ENCODE data around the gene FBXO3.

- no peak for TF ChIP-seq POLR2A (IDR thresholded peaks at IDR 0.05; ENCODE audit: control extremely low read depth in 1 of 2, low read depth in 2 of 2, low read length in 2 of 2)
- TF ChIP-seq, protein P1, sequence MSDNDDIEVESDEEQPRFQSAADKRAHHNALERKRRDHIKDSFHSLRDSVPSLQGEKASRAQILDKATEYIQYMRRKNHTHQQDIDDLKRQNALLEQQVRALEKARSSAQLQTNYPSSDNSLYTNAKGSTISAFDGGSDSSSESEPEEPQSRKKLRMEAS (IDR thresholded peaks at IDR 0.05): no peak
- no peak for TF ChIP-seq BACH1 (IDR thresholded peaks at IDR 0.05; ENCODE audit: low read length)
These were observed 40.3 kb downstream of the FBXO3 start for GRCh38 chr11:33733980-33734379.

All from H1 (cell line).